BLaER1 treated with 17β-estradiol and CSF1 and Interleukin-3, amounts not matched to agents 10 nM and 100 nM (cell line): ENCODE data around the gene RAB39A.

Source experiments
- H3K27ac ChIP-seq, 11 experiments: shearing (Covaris generic); formaldehyde crosslinking; 2 replicates each; pipeline ENCODE4 v1.8.1; 2022
- H3K27me3 ChIP-seq, 11 experiments: shearing (Covaris generic); formaldehyde crosslinking; 2 replicates each; pipeline ENCODE4 v1.8.1; 2022
- H3K36me3 ChIP-seq, 11 experiments: shearing (Covaris generic); formaldehyde crosslinking; 2 replicates each; pipeline ENCODE4 v1.8.1; 2022
- H3K4me1 ChIP-seq, 10 experiments: shearing (Covaris generic); formaldehyde crosslinking; 2 replicates each; pipeline ENCODE4 v1.8.1; 2022
- H3K4me2 ChIP-seq, 11 experiments: shearing (Covaris generic); formaldehyde crosslinking; 2 replicates each; pipeline ENCODE4 v1.8.1; 2022
- H3K4me3 ChIP-seq, 10 experiments: shearing (Covaris generic); formaldehyde crosslinking; 2 replicates each; pipeline ENCODE4 v1.8.1; 2022
- H3K9ac ChIP-seq, 11 experiments: shearing (Covaris generic); formaldehyde crosslinking; 2 replicates each; pipeline ENCODE4 v1.8.1; 2022
- H3K9me3 ChIP-seq, 11 experiments: shearing (Covaris generic); formaldehyde crosslinking; replicated peaks in 1 of 11; 2 replicates each; pipeline ENCODE4 v1.8.1; 2022
- H4K20me1 ChIP-seq, 11 experiments: shearing (Covaris generic); formaldehyde crosslinking; 2 replicates each; pipeline ENCODE4 v1.8.1; 2022
- Cebpa-rat ChIP-seq, 11 experiments: shearing (Covaris generic); IDR thresholded peaks; 2 replicates each; pipeline ENCODE4 v1.8.1; 2022

RAB39A gene

GRCh38 chr11:108008656-108009496 lies 80.6 kb downstream of the RAB39A start, which contains the start of gene CUL5:
CUL5 (plus strand) TSS chr11:108008898; CDS start chr11:108009349, 451 bp downstream.
- H3K27me3 ChIP-seq = no peaks in the 10 kb centered on the region
- peaks cover 25 to 46% (median 39%) of the 10 kb centered on the region in 11 experiments; a peak in 19 of 22 replicates for H4K20me1 ChIP-seq
- TF ChIP-seq Cebpa-rat (IDR thresholded peaks at IDR 0.05) = no peak

DNA sequence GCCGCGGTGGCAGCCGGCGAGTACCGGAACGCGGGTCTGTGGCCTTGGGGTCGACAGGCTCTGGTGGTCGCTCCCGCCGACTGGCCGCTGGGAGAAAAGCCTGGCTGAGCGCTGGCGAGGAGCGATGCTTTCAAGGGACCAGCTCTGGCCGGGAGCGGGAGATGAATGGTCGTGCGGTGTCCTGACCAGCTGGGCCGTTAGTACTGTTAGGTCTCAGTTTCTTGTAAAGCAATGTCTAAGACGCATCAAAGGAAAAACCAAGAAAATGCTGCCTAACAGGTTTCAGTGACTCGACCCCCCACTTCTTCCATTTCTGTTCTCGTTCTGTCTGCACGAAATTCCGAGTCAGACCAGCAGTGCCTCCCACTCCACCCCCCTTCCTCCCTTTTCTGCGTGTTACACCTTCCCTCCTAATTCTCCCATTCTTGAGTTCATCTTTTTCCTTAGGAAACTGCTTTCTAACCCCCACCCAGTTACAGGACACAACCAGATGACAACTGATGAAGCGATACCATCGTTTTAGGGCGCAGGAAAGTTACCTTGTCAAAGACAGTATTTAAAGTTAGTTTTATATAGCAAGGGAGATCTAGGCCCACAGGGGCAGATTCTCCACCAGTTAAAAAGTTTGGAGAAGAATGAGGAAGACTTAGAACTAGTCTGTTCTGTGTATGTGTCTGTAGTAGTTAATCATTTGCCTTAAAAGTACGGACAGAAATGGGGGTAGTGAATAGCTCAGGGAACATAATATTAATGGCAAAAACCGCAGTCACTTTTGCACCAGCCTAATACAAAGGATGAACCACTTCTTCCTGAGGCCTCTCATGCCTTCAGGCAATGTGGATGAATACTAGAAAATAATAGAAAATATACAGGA lies 81.5 kb downstream of the RAB39A start:
- H3K27me3 ChIP-seq = no peaks in the 10 kb centered on the region
- H3K36me3 ChIP-seq = peaks cover 0 to 44% (median 20%) of the 10 kb centered on the region in 11 experiments; a peak in 17 of 22 replicates
- no peaks in the 10 kb centered on the region for H3K9me3 ChIP-seq
- TF ChIP-seq Cebpa-rat (IDR thresholded peaks at IDR 0.05) = no peak
- H3K4me1 ChIP-seq = peaks cover 24 to 49% (median 34%) of the 10 kb centered on the region in 10 experiments
- H3K4me3 ChIP-seq = peak overlapping the region; percentile 79 to 99 (median 90)
- H3K9ac ChIP-seq = peak overlapping the region; percentile 96 to 100 (median 98)
- H4K20me1 ChIP-seq = peaks cover 34 to 55% (median 48%) of the 10 kb centered on the region in 11 experiments; a peak in 20 of 22 replicates
- H3K4me2 ChIP-seq = peak overlapping the region; percentile 63 to 95 (median 85)
- H3K27ac ChIP-seq = peak overlapping the region; percentile 97 to 100 (median 98)

More at GRCh38 chr11:108008656-108009496, 80.6 kb downstream of the RAB39A start, which contains the start of gene CUL5:
- Histone ChIP-seq H3K4me2 (peak within 1 kb of the TSS; percentile 63 to 95 (median 85)), H3K36me3 (peaks cover 0 to 35% (median 15%) of the 10 kb centered on the region in 11 experiments; a peak in 16 of 22 replicates), H3K9ac (peak within 1 kb of the TSS; percentile 96 to 100 (median 98)), H3K4me1 (peaks cover 24 to 43% (median 34%) of the 10 kb centered on the region in 10 experiments), H3K9me3 (no peaks in the 10 kb centered on the region), H3K27ac (peak within 1 kb of the TSS; percentile 97 to 100 (median 98)), H3K4me3 (peak within 1 kb of the TSS; percentile 79 to 99 (median 90))

GRCh38 chr11:108012139-108012725 lies 84.0 kb downstream of the RAB39A start:
- H3K9me3 ChIP-seq = no peaks in the 10 kb centered on the region
- H3K36me3 ChIP-seq = peaks cover 16 to 69% (median 41%) of the 10 kb centered on the region in 11 experiments
- peaks cover 59 to 80% (median 73%) of the 10 kb centered on the region in 11 experiments; a peak in 21 of 22 replicates for H4K20me1 ChIP-seq
- H3K4me3 ChIP-seq = no peak overlapping the region
- peak overlapping the region in 3 of 11 experiments; percentile 26 to 98 (median 98); a peak in 5 of 22 replicates for H3K9ac ChIP-seq
- no peak for TF ChIP-seq Cebpa-rat (IDR thresholded peaks at IDR 0.05)
- H3K4me1 ChIP-seq = peaks cover 24 to 61% (median 34%) of the 10 kb centered on the region in 10 experiments
- no peak overlapping the region for H3K27ac ChIP-seq
- no peaks in the 10 kb centered on the region for H3K27me3 ChIP-seq
- peak overlapping the region; percentile 63 to 95 (median 85); a peak in 21 of 22 replicates for H3K4me2 ChIP-seq
